ENCODE measurements around the gene GTF2E1. TPM values are rescaled to one million over a fixed set of nuclear protein-coding genes. Genes with fewer than 3 reads are reported as not detected.
A peak's percentile ranks its signal among the peaks of the same experiment; 100 is the strongest.

The GTF2E1 gene
- total RNA-seq, 1 experiment from 2014 or later = 13.1 TPM

GRCh38 chr3:120823156-120823555 is 80.6 kb downstream of the GTF2E1 start:
- H3K9me3 ChIP-seq = no peaks in the 10 kb centered on the region
- no peak overlapping the region for H3K4me3 ChIP-seq
- H3K36me3 ChIP-seq = no peaks in the 10 kb centered on the region
- DNase-seq = peak; percentile 56
- H3K27me3 ChIP-seq = peaks cover 8% of the 10 kb centered on the region; the same call in 1 of the 2 replicates

DNA sequence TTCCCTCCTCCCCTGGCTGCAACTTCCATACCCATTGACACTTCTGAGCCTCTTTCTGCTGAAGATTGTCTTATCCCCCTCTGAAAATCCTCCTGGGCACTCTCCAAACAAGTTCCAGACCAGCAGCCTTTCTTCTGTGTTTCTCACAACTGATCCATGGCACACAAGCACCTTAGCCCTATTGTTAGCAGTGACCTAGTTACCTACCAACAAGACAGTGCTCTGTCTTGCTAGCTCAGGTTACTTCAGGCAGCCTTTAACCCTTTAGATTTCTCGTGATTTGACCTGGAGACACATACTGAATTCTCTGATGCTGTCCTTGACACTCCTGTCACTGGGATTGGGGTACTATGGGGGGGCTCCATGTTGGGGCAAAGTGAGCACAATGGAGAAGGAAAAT is 82.1 kb downstream of the GTF2E1 start:
- H3K27me3 ChIP-seq = peaks cover 5% of the 10 kb centered on the region; the same call in 1 of the 2 replicates
- no peaks in the 10 kb centered on the region for H3K36me3 ChIP-seq
- no peak overlapping the region for H3K4me3 ChIP-seq
- no peak for DNase-seq
- H3K9me3 ChIP-seq = no peaks in the 10 kb centered on the region

GRCh38 chr3:120828796-120829195 is 86.3 kb downstream of the GTF2E1 start:
- Histone ChIP-seq H3K4me3 (no peak overlapping the region), H3K9me3 (no peaks in the 10 kb centered on the region), H3K36me3 (no peaks in the 10 kb centered on the region), H3K27me3 (peaks cover 6% of the 10 kb centered on the region; the same call in 1 of the 2 replicates)
- no peak for DNase-seq

- Histone ChIP-seq H3K36me3 (no peaks in the 10 kb centered on the region), H3K27me3 (peaks cover 6% of the 10 kb centered on the region; the same call in 1 of the 2 replicates), H3K4me3 (no peak overlapping the region), H3K9me3 (no peaks in the 10 kb centered on the region)
- DNase-seq = no peak
Measured at GRCh38 chr3:120831066-120831465, 88.5 kb downstream of the GTF2E1 start.

Other genes with a start within 250 kb of the GTF2E1 start
- 190 and 205 TPM in 2 replicates for gene NDUFB4, start 146.4 kb upstream of the GTF2E1 start, total RNA-seq (2014; rRNA removed; shearing (Covaris generic); ENCODE audit: low replicate concordance)
- gene HGD, start 60.5 kb upstream of the GTF2E1 start, total RNA-seq (2014; rRNA removed; shearing (Covaris generic); ENCODE audit: low replicate concordance) = not detected in 2 replicates
- 10.3 and 11.1 TPM in 2 replicates for gene RABL3, start 228 bp upstream of the GTF2E1 start, total RNA-seq (2014; rRNA removed; shearing (Covaris generic); ENCODE audit: low replicate concordance)
- gene STXBP5L, start 165.5 kb downstream of the GTF2E1 start, total RNA-seq (2014; rRNA removed; shearing (Covaris generic); ENCODE audit: low replicate concordance) = not detected in 2 replicates

Measured in MG63 (cell line).